IMR-90 (cell line): Measurements from ENCODE around the gene CEP78. TPM values are rescaled to one million over a fixed set of nuclear protein-coding genes. Genes with fewer than 3 reads are reported as not detected.
A peak's percentile ranks its signal among the peaks of the same experiment; 100 is the strongest.

Experiments used
- ATAC-seq: fragments of 200-7000 bp; cut with Tn5 transposase; 2 replicates; pipeline ENCODE4 v1.9.1; 2020; ENCODE audit warnings: low read depth, mild to moderate bottlenecking, moderate library complexity
- BruUV-seq: library from RNA; stranded (reverse); fragments of 400-500 nt; replicated peaks from 2 replicates; lab custom pipeline; 2021; lab: Mats Ljungman, UMichigan
- CTCF ChIA-PET: fragments of 300-600 bp; formaldehyde crosslinking; extraction: SDS; loops from one replicate; lab custom pipeline; 2021; ENCODE audit warnings: antibody characterized with exemption; lab: Yijun Ruan, JAX
- POLR2A ChIA-PET: fragments of 300-600 bp; sonication (Branson Sonifier 250); formaldehyde crosslinking; loops from one replicate; lab custom pipeline; 2022; ENCODE audit warnings: antibody characterized with exemption; ENCODE audit not compliant: unreplicated experiment; lab: Charles Lee
- DNase-seq: peaks from one replicate; pipeline ENCODE4 v3.0.0; 2013
- H2AFZ ChIP-seq: replicated peaks from 2 replicates; pipeline ENCODE3; 2013; ENCODE audit warnings: low read length, mild to moderate bottlenecking; ENCODE audit not compliant: poor library complexity
- H2AK5ac ChIP-seq: 2 replicates; pipeline ENCODE4 v1.6.1; 2013; ENCODE audit warnings: low read depth, low read length, inconsistent platforms
- H2AK9ac ChIP-seq: replicated peaks from 2 replicates; pipeline ENCODE3; 2013; ENCODE audit warnings: mild to moderate bottlenecking, low read depth, low read length, moderate library complexity; ENCODE audit not compliant: poor library complexity
- H2BK120ac ChIP-seq: 2 replicates; pipeline ENCODE4 v1.6.1; 2013; ENCODE audit warnings: low read depth, low read length, inconsistent platforms
- H2BK15ac ChIP-seq: 3 replicates; pipeline ENCODE4 v1.6.1; 2013; ENCODE audit warnings: low read depth, low read length, inconsistent platforms
- H2BK20ac ChIP-seq: 2 replicates; pipeline ENCODE4 v1.6.1; 2013; ENCODE audit warnings: low read depth, mild to moderate bottlenecking, inconsistent platforms, low read length, moderate library complexity
- H2BK5ac ChIP-seq: 2 replicates; pipeline ENCODE4 v1.6.1; 2013; ENCODE audit warnings: mild to moderate bottlenecking, low read depth, low read length, inconsistent platforms; ENCODE audit not compliant: poor library complexity, severe bottlenecking
- H3K14ac ChIP-seq: replicated peaks from 2 replicates; pipeline ENCODE4 v1.6.1; 2013; ENCODE audit warnings: low read depth, low read length, inconsistent platforms
- H3K18ac ChIP-seq: 2 replicates; pipeline ENCODE4 v1.6.1; 2013; ENCODE audit warnings: low read depth, low read length, control low read depth
- H3K23ac ChIP-seq: 2 replicates; pipeline ENCODE4 v1.6.1; 2013; ENCODE audit warnings: low read depth, low read length, inconsistent platforms
- H3K27ac ChIP-seq: 2 replicates; pipeline ENCODE4 v1.5.1; 2013; ENCODE audit warnings: mild to moderate bottlenecking, control low read depth, low read length; ENCODE audit not compliant: insufficient read depth
- H3K27me3 ChIP-seq: 2 replicates; pipeline ENCODE4 v1.6.1; 2013; ENCODE audit warnings: low read length; ENCODE audit not compliant: control insufficient read depth, insufficient read depth
- H3K36me3 ChIP-seq: 2 replicates; pipeline ENCODE4 v1.6.1; 2013; ENCODE audit warnings: low read length, mixed read lengths; ENCODE audit not compliant: control insufficient read depth, insufficient read depth
- H3K4ac ChIP-seq: 2 replicates; pipeline ENCODE4 v1.6.1; 2013; ENCODE audit warnings: low read depth, low read length, inconsistent platforms
- H3K4me1 ChIP-seq: 2 replicates; pipeline ENCODE4 v1.6.1; 2013; ENCODE audit warnings: low read length, mixed read lengths; ENCODE audit not compliant: control insufficient read depth, insufficient read depth
- H3K4me2 ChIP-seq: 2 replicates; pipeline ENCODE4 v1.6.1; 2013; ENCODE audit warnings: low read depth, mild to moderate bottlenecking, control low read depth, low read length, moderate library complexity
- H3K4me3 ChIP-seq: 2 replicates; pipeline ENCODE4 v1.5.1; 2013; ENCODE audit warnings: low read depth, mild to moderate bottlenecking, control low read depth, low read length, moderate library complexity; ENCODE audit not compliant: insufficient read depth
- H3K56ac ChIP-seq: 2 replicates; pipeline ENCODE4 v1.6.1; 2013; ENCODE audit warnings: low read length, inconsistent platforms; ENCODE audit not compliant: insufficient read depth; ENCODE audit errors: extremely low read depth
- H3K79me1 ChIP-seq, 2 experiments: 2 replicates each; pipeline ENCODE4 v1.6.1; 2013; ENCODE audit warnings: low read length in 2 of 2, inconsistent platforms in 1 of 2, low read depth in 1 of 2
- H3K9ac ChIP-seq: 2 replicates; pipeline ENCODE4 v1.6.1; 2013; ENCODE audit warnings: low read depth, low read length, control low read depth
- H3K9me1 ChIP-seq: 2 replicates; pipeline ENCODE4 v1.6.1; 2013; ENCODE audit warnings: low read length, inconsistent platforms; ENCODE audit not compliant: insufficient read depth
- H3K9me3 ChIP-seq: 2 replicates; pipeline ENCODE4 v1.6.1; 2013; ENCODE audit warnings: low read length; ENCODE audit not compliant: control insufficient read depth, insufficient read depth
- H4K20me1 ChIP-seq: 2 replicates; pipeline ENCODE4 v1.6.1; 2013; ENCODE audit warnings: low read length, inconsistent platforms; ENCODE audit not compliant: insufficient read depth
- H4K5ac ChIP-seq: 2 replicates; pipeline ENCODE4 v1.6.1; 2013; ENCODE audit warnings: mild to moderate bottlenecking, low read depth, low read length, control low read depth
- H4K8ac ChIP-seq, 2 experiments: 2 replicates each; pipeline ENCODE4 v1.6.1; 2013; ENCODE audit warnings: low read depth in 2 of 2, low read length in 2 of 2, control low read depth in 1 of 2, inconsistent platforms in 1 of 2
- H4K91ac ChIP-seq: 2 replicates; pipeline ENCODE4 v1.6.1; 2013; ENCODE audit warnings: low read depth, low read length, inconsistent platforms; ENCODE audit not compliant: insufficient read depth
- MAFK ChIP-seq: IDR thresholded peaks from 2 replicates; pipeline ENCODE4 v1.6.1; 2012; ENCODE audit warnings: low read depth, low read length, improper control_type of control experiment
- NFE2L2 ChIP-seq: fragments of 150-350 bp; IDR thresholded peaks from 2 replicates; pipeline ENCODE4 v1.6.1; 2016; ENCODE audit warnings: low read depth, mild to moderate bottlenecking, low read length
- WGBS, 2 experiments: methylation state at CpG; one replicate each; pipeline versions ENCODE4 v1.1.5 to v1.1.7; 2013; ENCODE audit warnings: missing lambda C conversion rate in 2 of 2; ENCODE audit not compliant: insufficient read length in 1 of 2; ENCODE audit errors: extremely low coverage in 2 of 2; 5-methylcytosine and 5-hydroxymethylcytosine counted together
- dilution Hi-C: fragments of 300-500 bp; cut with HindIII; formaldehyde crosslinking; loops from one replicate; pipeline ENCODE4 v1.14.3; 2018; ENCODE audit warnings: low sequenced_read_pairs; ENCODE audit not compliant: unreplicated experiment
- in situ Hi-C: fragments of 300-500 bp; cut with MboI; formaldehyde crosslinking; loops from 3 replicates; pipeline ENCODE4 v1.14.3; 2019; ENCODE audit warnings: low sequenced_read_pairs, inconsistent platforms, mixed read lengths
- intact Hi-C: fragments of 100-400 bp; cut with micrococcal nuclease; formaldehyde crosslinking; loops from 2 replicates; pipeline ENCODE4 v1.10.0; 2022
- polyA plus RNA-seq, 3 experiments: library from polyadenylated mRNA; depleted of rRNA; stranded (reverse); fragments of >200 nt; gene quantifications; 2 replicates each; pipeline ENCODE4 v1.2.3, GENCODE V29; 2012; ENCODE audit warnings: low replicate concordance in 1 of 3
- total RNA-seq: library from RNA; depleted of rRNA; stranded (reverse); fragments of >200 nt; gene quantifications from 2 replicates; pipeline ENCODE4 v1.2.3, GENCODE V29; 2012
- TF ChIP-seq, protein P1 (sequence below): fragments of 150-350 bp; IDR thresholded peaks from 2 replicates; pipeline ENCODE4 v1.6.1; 2016; ENCODE audit warnings: low read depth, mild to moderate bottlenecking, low read length, moderate library complexity, borderline replicate concordance

The CEP78 gene
- total and polyA plus RNA-seq, 2 of the 4 experiments (the other 2 are of a cell fraction): 9.2 to 18.3 TPM

DNA sequence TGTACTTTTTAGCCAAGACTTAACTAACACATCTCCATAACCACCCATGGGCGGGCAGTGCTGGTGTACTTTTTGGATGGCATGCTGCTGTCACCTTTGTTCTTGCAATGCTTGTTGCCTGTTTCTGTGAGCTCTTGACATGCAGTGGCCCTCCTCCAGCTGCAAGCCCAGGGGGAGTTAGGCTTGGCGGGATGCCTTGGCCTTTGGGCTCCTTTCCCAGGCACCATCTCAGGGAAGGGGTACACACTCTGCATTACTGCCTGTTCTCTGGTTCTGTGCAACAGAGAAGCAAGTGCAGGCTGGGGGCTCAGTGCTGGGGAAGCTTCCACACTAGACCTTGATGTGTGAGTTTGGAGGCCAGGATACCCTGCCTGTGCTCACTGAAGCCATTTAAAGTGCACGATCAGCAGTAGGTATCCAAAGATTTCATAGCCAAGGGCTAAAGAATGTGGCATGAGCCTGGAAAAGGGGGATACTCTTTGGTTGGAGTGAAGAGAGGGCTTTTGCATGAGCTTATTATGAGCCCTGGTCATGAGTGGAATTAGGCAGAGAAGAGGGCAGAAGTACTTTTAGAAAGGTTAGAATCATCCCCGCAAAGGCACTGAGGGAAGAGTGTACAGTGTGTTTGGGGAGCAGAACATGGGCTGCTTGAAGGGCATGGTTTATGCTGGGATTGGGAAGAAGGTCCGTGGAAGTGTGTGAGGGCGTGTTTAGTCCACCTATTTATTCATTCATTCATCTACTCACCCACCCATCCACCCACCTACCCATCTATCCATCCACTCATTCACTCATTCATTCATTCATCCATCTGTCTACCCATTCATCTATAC is 83.5 kb downstream of the CEP78 start:
- Histone ChIP-seq H3K9me1 (peaks cover 13% of the 10 kb centered on the region), H4K20me1 (peaks cover 35% of the 10 kb centered on the region), H3K14ac (no peak overlapping the region), H3K9me3 (no peaks in the 10 kb centered on the region), H3K56ac (no peak overlapping the region), H3K4me1 (0 out of 2 replicates have a peak, but pooled peaks cover 2% of the 10 kb centered on the region), H3K27ac (no peak overlapping the region), H2BK20ac (no peak overlapping the region), H3K79me1 (peaks cover 14 to 45% of the 10 kb centered on the region in 2 experiments; a peak in 3 of 4 replicates), H4K91ac (no peak overlapping the region), H4K5ac (no peak overlapping the region), H2BK5ac (peak overlapping the region; percentile 27), H2BK120ac (no peak overlapping the region), H3K4ac (no peak overlapping the region), H2BK15ac (no peak overlapping the region), H3K9ac (no peak overlapping the region), H3K18ac (no peak overlapping the region), H3K4me3 (no peak overlapping the region), H3K23ac (no peak overlapping the region), H2AFZ (no peak overlapping the region), H2AK9ac (no peak overlapping the region), H3K27me3 (no peaks in the 10 kb centered on the region), H2AK5ac (no peak overlapping the region), H4K8ac (no peak overlapping the region), H3K36me3 (peaks cover 61% of the 10 kb centered on the region), H3K4me2 (no peak overlapping the region)
- intact Hi-C loops (no loop called here), in situ Hi-C loops (no loop called here), dilution Hi-C loops (no loop called here)
- WGBS, 2 experiments: 90% methylated on average over 2 of the region's 6 CpGs; no CpG with 5 or more reads in 1 of the 2 experiments
- no peak for DNase-seq
- BruUV-seq: TSS peak; percentile 2
- TF ChIP-seq MAFK (peak; percentile 34; the same call in 1 of the 2 replicates), NFE2L2 (no peak)
- TF ChIP-seq, protein P1, sequence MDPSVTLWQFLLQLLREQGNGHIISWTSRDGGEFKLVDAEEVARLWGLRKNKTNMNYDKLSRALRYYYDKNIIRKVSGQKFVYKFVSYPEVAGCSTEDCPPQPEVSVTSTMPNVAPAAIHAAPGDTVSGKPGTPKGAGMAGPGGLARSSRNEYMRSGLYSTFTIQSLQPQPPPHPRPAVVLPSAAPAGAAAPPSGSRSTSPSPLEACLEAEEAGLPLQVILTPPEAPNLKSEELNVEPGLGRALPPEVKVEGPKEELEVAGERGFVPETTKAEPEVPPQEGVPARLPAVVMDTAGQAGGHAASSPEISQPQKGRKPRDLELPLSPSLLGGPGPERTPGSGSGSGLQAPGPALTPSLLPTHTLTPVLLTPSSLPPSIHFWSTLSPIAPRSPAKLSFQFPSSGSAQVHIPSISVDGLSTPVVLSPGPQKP: no peak
- no peak for ATAC-seq
- CTCF ChIA-PET: no interaction called here
- POLR2A ChIA-PET: no interaction called here
